ENCODE data around the gene EIF4ENIF1.

DNA sequence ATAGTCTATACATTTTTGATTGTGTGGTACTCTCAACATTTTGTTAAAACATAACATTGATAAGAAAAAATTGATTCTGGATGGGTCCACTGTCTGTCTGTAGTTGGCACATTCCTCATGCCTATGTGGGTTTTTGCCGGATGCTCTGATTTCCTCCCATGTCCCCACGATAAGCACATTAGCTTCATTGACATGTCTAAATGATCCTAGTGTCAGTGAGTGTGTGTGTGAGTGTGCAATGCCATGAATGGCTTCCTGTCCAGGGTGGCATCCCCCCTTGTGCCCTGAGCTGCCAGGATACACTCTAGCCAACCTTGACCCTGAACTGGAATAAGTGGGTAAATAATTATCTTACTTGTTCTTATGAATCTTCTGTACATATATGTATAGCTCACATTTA is 12.1 kb upstream of the EIF4ENIF1 start:
- TF ChIP-seq, protein P1, sequence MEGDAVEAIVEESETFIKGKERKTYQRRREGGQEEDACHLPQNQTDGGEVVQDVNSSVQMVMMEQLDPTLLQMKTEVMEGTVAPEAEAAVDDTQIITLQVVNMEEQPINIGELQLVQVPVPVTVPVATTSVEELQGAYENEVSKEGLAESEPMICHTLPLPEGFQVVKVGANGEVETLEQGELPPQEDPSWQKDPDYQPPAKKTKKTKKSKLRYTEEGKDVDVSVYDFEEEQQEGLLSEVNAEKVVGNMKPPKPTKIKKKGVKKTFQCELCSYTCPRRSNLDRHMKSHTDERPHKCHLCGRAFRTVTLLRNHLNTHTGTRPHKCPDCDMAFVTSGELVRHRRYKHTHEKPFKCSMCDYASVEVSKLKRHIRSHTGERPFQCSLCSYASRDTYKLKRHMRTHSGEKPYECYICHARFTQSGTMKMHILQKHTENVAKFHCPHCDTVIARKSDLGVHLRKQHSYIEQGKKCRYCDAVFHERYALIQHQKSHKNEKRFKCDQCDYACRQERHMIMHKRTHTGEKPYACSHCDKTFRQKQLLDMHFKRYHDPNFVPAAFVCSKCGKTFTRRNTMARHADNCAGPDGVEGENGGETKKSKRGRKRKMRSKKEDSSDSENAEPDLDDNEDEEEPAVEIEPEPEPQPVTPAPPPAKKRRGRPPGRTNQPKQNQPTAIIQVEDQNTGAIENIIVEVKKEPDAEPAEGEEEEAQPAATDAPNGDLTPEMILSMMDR (IDR thresholded peaks at IDR 0.05) = no peak
- TF ChIP-seq POLR2AphosphoS5 (IDR thresholded peaks at IDR 0.05; ENCODE audit: insufficient read depth in 1 of 2, low read depth in 1 of 2) (no peak), POLR2A (IDR thresholded peaks at IDR 0.05) (no peak)
